DMS114 treated with DMSO at 0.1 percent for 48 hours (cell line): ENCODE data around the gene ATP6V0E1.
"Not testable (repeated sequence)": the region's sequence is repeated elsewhere in the genome, so short reads cannot be mapped to it uniquely, and the experiment has no call there.

ENCODE experiments used
- DNase-seq: peaks from one replicate; lab custom pipeline; 2025; ENCODE audit not compliant: unreplicated experiment; lab: John Stamatoyannopoulos, UW

The ATP6V0E1 gene

DNA sequence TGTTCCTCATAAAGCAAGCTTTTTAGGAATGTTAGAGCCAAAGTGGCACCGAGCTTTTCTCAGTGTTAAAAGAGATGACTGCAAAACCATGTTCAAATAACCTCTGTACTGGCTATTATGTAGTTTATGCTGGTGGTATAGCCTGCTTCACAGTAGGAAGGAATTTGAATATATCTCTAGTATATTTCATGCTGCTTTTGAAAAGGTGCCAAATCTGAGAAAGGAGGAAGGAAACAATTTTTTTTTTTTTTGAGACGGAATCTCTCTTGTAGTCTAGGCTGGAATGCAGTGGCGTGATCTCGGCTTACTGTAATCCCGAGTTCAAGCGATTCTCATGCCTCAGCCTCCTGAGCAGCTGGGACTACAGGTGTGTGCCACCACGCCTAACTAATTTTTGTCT lies 86.1 kb downstream of the ATP6V0E1 start:
- DNase-seq = no peak

DNA sequence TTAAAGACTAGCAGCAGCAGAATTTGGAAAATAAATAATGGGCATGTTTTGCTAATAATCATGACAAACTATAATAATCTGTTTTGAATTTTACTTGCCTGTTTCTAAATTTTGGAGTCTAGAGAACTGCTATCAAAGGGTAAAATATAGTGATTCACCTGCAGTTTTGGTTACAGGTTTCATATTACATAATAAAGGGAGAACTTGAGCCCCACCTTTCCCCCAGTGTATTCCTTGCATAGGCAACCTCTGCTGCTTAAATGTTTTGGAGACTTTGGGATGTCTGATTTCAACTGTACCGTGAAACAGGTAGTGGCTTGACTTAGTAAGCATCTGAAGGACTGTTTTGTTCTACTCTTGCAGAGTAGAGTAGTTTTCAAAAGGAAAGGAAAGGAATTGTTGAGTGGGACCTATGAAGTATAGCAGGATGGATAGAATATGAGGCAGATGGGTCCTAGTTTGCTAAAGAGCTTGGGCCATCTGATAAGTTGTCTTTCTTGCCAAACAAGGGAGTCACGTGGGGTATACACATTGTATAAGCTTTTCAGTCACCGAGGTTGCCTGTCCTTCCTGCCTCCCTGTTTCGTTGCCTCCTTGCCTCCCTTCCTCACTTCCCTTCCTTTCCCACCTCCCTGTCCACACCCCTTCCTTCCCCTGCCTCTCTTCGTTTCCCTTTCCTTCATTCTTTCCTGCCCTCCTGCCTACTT lies 91.7 kb downstream of the ATP6V0E1 start:
- DNase-seq = no peak

DNA sequence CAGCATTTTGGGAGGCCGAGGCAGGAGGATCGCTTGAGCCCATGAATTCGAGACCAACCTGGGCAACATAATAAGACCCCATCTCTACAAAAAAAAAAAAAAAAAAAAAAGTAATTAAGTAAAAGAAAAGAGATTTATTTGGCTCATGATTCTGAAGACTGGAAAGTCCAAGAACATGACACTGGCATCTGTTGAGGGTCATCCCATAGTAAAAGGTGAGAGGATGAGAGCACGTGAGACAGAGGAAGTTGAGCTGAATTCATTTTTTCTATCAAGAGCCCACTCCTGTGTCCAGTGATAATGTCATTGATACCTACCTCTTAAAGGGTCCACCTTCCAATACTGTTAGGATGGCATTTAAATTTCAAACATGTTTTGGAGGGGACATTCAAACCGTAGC lies 92.4 kb downstream of the ATP6V0E1 start:
- DNase-seq = no peak

DNA sequence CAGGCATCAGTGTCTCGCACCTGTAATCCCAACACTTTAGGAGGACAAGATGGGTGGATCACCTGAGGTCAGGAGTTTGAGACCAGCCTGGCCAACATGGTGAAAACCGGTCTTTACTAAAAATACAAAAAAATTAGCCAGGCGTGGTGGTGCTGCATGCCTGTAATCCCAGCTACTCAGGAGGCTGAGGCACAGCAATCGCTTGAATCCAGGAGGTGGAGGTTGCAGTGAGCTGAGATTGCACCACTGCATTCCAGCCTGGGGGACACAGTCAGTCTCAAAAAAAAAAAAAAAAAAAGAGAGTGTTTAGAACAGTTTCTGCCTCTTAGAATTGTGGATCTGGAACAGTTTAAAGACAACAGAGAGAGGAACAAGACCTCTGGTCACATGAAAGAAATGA lies 92.9 kb downstream of the ATP6V0E1 start:
- DNase-seq = not testable (repeated sequence)

DNA sequence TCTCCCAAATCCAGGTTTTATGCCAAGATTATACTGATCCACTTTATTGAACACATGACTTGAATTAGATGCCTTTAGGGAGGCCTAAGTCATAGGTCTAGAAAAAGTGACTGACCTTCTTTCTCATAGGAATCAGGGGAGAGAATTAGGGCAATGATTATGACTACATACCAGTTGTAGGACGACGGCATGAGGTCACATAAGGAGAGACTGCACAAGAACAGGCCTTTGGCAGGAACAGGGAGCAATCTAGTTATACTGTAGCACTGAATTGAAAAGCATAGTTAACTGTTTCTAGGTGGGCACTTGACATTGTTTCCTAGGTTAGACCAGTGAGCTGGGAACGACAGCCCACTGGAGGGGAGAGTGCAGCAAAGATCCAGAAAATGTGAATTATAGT lies 95.3 kb downstream of the ATP6V0E1 start:
- no peak for DNase-seq
